HG03025 (cell line): ENCODE data around the gene PRAC2.

ENCODE experiments used
- ATAC-seq: cut with Tn5 transposase; IDR thresholded peaks from one replicate; pipeline ENCODE4 v1.9.1; 2021; ENCODE audit warnings: mild to moderate bottlenecking, moderate library complexity; ENCODE audit not compliant: unreplicated experiment, low FRiP score

PRAC2 gene

DNA sequence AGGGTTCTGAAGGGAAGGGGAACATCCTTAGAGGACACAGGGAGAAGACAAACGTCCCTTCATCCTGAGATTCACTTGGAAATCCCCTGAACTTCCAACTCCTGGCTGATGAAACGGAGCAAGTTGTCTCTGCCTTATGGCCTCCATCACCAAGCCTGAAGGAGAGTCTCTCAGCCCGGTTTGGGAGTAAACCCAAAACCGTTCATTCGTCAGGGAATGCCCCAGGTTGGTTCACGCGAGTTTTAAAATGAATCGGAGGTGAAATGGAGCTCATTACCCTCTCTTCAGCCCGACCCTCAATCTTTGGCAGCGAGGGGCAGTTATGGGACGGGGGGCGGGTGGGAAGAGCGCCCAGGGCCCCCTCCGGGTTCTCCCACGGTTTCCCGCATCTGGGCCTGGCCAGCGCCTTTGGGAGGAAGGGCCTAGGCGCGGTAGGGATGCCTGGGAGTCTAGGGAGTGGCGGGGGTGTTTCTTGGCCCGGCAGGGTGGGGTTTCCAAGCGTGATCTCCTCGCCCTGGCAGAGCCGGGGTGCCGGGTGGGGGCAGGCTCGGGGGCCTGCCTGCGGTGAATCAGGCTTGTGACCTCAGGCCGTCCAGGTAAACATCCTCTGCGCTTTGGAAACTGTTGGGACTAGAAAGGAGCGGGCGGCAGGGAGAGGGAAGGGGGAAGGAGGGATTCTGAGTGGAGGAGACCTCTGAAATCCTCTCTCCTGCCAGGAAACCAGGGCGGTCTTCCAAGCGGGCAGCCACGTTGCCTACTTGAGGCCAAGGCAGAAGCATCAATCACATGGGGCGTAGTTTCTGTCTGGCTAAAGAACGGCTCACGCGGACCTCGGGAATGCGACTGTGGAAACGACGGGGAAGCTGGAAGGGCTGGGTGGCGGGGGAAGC, 29.7 kb downstream of the PRAC2 start:
- no peak for ATAC-seq

DNA sequence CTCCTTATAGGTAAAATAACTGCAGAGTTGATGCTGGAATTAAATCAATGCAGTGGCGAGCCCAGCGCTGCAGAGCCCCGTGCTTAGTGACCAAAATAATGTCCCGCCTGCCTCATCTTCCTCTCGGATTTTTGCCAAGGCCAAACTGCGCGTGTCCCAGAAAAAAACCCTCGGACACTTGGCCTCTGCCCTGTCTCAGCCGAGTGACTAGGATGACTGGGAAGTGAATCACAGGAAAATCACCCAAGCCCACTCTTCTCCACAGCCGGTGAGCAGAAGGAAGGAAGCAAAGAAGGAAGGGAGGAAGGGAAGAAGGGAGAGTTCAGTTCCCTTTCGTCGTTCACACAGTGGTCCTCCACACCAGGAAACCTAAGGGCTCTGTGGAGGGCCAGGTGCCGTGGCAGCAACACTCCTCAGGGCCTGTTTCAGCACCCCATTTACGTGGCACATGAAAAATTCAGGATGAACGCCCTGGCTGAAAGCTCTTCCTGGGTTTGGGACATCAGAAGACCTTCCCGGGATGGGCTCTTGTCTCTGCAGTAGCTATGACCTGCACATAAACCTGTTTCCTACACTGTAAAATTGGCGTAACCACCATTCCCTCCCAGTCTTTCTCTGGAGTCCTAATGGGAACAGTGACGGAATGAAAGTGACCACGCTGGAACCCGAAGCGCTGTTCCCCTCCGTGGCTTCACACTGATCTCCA, 31.0 kb downstream of the PRAC2 start:
- ATAC-seq = no peak

DNA sequence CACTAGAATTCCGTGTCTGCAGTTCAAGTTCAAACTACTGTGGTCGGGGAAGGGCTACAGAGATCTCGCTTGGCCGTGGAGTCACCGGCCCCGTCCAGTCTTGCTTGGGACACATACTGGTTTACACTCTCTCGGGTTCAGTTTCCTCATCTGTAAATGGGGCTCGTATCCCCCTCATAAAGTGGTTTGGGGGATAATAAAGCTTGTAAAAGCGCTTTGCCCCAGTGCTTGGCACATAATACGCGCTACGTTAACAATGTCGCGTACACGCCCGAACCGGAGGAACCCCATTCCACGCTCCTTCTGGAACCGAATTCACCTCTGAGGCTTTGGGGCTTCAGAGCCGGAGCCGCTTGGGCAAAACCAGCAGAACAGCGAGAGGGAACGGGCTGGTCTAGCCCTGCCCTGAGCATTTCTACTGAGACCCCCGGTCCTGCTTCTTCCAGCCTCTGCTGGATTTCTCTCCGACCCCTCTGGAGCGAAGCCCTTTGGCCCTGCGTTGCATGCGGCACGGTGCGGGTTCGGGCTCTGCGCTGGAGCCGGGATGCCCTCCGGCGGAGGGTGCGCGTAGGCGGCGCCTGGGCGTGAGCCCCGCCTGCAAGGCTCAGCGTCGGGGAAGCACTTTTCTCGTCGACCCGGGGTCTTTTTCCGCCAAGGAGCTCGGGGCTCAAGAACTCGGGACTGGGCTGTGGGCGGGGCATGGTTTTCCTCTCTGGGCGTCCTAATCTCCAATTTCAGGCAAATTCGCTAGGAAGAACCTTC, 31.7 kb downstream of the PRAC2 start:
- ATAC-seq = no peak

DNA sequence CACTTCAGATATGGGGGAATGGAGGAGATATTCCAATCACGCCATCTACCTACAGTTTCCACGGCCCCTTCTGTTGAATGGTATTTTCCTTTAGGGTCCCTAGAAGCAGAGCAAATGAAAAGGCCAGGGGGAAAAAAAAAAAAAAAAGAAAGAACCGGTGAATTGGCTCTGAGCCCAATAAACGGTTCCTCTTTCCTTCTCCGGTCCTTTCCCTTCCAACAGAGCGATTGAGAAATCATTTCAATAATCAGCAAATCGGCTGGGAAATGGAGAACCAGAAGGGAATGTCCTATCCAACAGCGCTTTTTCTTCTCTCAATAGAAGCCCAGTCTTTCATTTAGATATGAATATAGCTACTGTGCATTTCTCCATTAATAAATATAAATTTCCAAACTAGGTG, 32.4 kb downstream of the PRAC2 start:
- ATAC-seq = no peak

DNA sequence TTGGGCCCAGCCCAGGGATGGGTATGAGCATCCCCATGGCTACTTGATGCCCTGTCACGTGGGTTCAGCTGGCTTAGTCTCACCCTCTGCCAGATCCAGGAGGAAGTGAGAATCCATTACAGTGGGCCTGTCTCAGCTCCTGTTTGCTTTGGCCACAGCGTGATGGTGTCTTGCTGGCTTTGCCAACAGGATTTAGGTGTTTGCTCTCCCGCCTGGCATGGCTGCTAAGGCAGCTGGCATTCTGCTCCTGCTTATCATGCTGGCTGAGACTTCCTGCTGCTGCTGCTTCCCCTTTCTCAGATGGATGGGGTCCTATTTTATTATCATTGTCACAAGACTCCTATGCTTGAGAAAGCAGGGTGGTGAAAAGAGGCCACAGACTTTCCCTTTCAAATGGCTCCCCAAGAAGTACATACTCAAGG, 33.9 kb downstream of the PRAC2 start:
- no peak for ATAC-seq

DNA sequence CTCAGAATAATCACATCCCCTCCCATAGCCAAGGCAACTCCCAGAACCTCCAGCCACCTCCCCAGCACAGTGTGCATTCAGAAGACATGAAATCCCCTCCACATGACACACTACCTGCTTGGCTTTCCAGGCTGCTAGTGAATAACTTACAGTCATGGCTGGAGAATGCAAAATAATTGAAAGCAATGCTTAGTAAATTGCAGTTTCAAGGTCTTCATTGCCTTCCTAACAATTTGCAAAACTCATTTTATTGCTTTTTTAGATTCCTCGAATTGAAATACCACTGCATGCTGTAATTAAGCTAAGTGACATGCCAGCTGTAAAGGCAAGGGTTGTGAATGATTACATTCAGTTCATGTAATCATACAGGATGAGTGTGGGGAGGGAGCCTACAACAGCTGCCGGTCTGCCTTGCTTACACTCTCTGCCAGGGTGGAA, 34.6 kb downstream of the PRAC2 start:
- no peak for ATAC-seq

DNA sequence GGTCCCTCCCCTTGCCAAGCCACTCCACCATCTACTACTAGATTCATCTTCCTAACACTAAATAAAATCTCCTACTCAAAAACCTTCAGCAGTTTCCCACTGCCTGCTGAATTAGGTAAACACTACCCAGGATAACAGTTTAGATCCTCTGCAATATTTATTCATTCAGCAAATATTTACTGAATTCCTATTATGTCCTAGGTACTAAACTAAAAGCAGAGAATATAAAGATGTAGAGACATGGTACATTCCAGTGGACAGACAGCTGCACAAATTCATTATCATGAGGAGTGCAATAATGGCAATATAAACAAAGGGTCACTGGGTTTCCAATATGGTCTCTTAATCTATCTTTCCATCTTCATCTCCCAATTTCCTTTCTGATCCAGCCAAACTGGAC, 36.3 kb downstream of the PRAC2 start:
- ATAC-seq = no peak

DNA sequence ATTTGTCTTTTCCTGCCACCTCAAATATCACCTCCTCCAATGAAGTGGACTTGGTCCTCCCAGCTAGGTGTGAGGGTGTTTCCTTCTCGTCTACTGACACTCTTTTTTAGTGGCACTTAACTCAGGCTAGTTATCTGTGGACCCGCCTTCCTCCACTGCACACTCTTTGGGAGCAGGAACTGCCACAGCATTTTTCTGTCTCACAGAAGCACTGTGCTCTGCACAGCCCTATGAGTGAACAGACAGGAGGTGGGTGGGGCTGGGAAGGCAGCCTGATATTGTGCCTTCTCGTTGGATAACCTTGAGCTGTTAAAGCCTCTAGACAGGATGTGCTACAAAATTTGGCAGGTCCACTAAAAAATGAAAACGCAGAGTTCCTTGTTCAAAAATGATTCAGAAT, 37.4 kb downstream of the PRAC2 start:
- no peak for ATAC-seq

DNA sequence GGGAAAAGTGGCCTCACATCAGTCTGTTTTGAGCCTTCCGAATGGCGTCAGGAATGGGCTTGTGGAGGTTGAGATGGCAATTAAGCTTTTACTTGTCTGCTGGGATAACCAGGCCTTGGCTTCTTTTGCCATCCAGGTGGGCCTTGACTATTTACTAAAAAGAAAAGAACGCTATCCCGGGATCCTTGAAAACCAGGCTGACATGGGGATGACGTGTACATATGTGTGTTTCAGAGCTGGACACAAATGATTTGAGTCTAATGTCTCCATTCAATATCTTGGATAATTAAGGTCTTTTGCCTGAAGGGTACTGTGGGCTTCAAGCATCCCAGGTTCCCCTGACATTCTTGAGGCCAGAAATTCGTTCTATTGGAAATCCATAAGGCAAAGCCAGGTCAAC, 38.1 kb downstream of the PRAC2 start:
- ATAC-seq = no peak

DNA sequence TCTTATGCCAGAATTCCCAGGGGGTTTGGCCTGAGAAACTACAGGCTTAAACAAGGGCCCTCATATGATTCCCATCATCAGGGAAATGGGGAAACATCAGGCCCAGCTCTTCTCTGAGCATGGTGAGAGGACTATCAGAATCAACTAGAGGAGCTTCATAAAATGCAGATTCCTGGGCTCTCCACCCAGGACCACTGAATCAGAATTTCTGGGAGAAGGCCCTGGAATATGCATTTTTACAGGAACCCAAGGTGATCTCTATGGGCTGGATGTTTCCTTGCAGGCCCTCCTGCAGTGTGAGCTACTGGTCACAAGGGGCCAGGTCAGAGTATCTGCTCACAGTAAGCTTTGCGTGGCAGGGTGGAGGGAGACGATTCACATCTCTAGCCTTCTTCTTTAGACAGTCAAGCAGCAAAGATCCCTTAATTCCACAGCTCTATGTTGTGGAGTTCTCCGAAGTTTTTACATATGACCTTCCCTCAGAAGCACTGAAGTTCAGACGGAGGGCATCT, 44.3 kb downstream of the PRAC2 start:
- no peak for ATAC-seq

DNA sequence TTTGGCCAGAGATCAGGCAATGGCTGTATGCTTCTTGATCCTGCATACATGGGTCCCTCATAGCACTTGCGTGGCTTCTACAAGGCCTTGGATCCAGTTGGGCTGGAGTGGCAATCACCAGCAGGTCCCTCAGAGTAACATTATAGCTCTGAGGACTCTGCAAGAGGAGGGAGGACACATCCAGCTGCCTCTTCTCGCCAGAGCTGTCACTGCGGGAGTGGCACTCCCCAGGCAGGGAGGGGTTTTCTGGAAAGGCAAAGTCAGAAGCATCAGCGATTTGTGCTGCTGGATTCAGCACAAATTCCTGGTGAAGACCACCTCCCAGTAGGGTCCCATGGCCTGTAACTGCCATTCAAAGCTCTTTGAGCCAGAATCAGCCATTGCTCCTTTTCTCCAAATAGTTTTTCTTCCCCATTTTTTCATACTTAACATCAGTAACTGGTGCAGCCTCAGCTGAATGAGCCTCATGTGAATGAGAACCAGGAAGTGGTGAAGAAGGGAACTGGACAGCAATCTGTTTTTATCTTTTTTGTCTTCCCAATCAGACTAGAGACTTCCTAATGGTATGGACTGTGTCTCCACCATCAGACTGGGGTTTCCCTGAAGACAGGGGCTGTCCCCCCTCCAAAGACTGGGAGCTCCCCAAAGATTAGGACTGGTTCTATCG, 46.2 kb downstream of the PRAC2 start:
- ATAC-seq = no peak

DNA sequence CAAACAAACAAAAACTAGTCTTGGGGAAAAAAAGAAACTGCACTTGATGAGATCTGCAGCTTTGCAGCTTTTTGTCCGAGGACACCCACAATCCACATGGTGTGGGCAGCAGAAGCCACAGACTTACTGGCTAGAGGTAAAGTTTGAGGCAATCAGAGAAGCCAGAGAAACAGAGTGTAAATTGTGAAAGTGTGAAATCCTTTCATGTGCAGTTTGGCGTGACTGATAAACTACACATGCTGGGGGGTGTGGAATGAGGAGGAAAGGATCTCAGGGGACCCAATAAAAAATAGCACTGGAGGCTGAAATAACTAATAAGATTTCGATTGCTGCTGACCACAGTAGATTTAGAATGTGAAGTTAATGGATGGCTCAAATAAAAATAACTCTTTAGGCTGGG, 48.0 kb downstream of the PRAC2 start:
- ATAC-seq = no peak

DNA sequence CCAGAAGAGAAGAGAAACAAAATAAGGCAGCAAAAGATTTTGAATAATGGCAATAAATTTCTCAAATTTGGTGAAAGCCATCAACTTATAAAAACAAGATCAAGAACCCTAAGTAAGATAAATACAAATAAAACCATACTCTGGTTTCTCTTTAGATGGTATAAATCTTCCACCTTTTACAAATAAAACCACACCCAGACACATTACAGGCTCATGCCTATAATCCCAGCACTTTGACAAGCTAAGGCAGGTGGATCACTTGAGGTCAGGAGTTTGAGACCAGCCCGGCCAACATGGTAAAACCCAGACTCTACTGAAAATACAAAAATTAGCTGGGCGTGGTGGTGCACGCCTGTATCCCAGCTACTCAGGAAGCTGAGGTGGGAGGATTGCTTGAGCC, 50.3 kb downstream of the PRAC2 start:
- ATAC-seq = no peak
